HEK293 (cell line): ENCODE results near the gene ABCB9.

Experiments used
- CTCF ChIA-PET: fragments of 350-600 bp; formaldehyde crosslinking; extraction: SDS; loops from one replicate; lab custom pipeline; 2021; ENCODE audit warnings: antibody characterized with exemption; lab: Yijun Ruan, JAX
- POLR2A ChIA-PET: fragments of 300-600 bp; formaldehyde crosslinking; extraction: SDS; loops from one replicate; lab custom pipeline; 2020; ENCODE audit warnings: antibody characterized with exemption, inconsistent platforms; lab: Yijun Ruan, JAX
- H3K27ac ChIP-seq: fragments of 200-500 bp; sonication (Bioruptor generic); 2 replicates; pipeline ENCODE4 v1.5.1; 2014; ENCODE audit warnings: low read depth, low read length, control low read depth, inconsistent platforms; ENCODE audit errors: extremely low read depth
- H3K36me3 ChIP-seq, 2 experiments: fragments of 200-500 bp in 1 of 2; sonication (Bioruptor generic) in 1 of 2; 1 replicate in 1 of 2; 2 replicates in 1 of 2; pipeline ENCODE4 v1.5.1; 2014 to 2017; ENCODE audit warnings: inconsistent platforms in 2 of 2, low read length in 2 of 2; ENCODE audit not compliant: control insufficient read depth in 2 of 2, insufficient read depth in 1 of 2
- H3K4me1 ChIP-seq: fragments of 200-500 bp; sonication (Bioruptor generic); 2 replicates; pipeline ENCODE4 v1.5.1; 2014; ENCODE audit warnings: mild to moderate bottlenecking, low read length, inconsistent platforms; ENCODE audit not compliant: control insufficient read depth, insufficient read depth
- H3K4me3 ChIP-seq: 2 replicates; pipeline ENCODE4 v1.5.1; 2011; ENCODE audit warnings: low read depth, mild to moderate bottlenecking, control low read depth, low read length, moderate library complexity
- H3K9me3 ChIP-seq: fragments of 200-500 bp; sonication (Bioruptor generic); 2 replicates; pipeline ENCODE4 v1.5.1; 2014; ENCODE audit warnings: low read depth, low read length, inconsistent platforms; ENCODE audit not compliant: control insufficient read depth, insufficient read depth
- GLIS2 ChIP-seq: fragments of 450-650 bp; formaldehyde crosslinking; IDR thresholded peaks from 2 replicates; pipeline ENCODE4 v1.5.1; 2016; ENCODE audit warnings: missing biosample characterization, missing genetic modification characterization
- PRDM1 ChIP-seq: fragments of 450-650 bp; formaldehyde crosslinking; IDR thresholded peaks from 2 replicates; pipeline ENCODE4; 2016; ENCODE audit warnings: missing biosample characterization, missing genetic modification characterization
- RBAK ChIP-seq: fragments of 450-650 bp; formaldehyde crosslinking; IDR thresholded peaks from 2 replicates; pipeline ENCODE4 v1.5.1; 2016; ENCODE audit warnings: missing biosample characterization, missing genetic modification characterization
- SCRT2 ChIP-seq: fragments of 450-650 bp; formaldehyde crosslinking; IDR thresholded peaks from 2 replicates; pipeline ENCODE4 v1.5.1; 2016; ENCODE audit warnings: missing biosample characterization, missing genetic modification characterization
- ZBTB7A ChIP-seq: fragments of 450-650 bp; formaldehyde crosslinking; IDR thresholded peaks from 2 replicates; pipeline ENCODE4 v1.5.1; 2016; ENCODE audit warnings: low read depth, missing biosample characterization, missing genetic modification characterization
- ZFP69B ChIP-seq: fragments of 450-650 bp; formaldehyde crosslinking; IDR thresholded peaks from 2 replicates; pipeline ENCODE4 v1.5.1; 2016; ENCODE audit warnings: missing biosample characterization, missing genetic modification characterization
- ZNF121 ChIP-seq: fragments of 450-650 bp; formaldehyde crosslinking; IDR thresholded peaks from 2 replicates; pipeline ENCODE4 v1.5.1; 2016; ENCODE audit warnings: missing biosample characterization, missing genetic modification characterization
- ZNF157 ChIP-seq: fragments of 450-650 bp; formaldehyde crosslinking; IDR thresholded peaks from 2 replicates; pipeline ENCODE4 v1.5.1; 2016; ENCODE audit warnings: missing biosample characterization, missing genetic modification characterization
- ZNF211 ChIP-seq: fragments of 450-650 bp; formaldehyde crosslinking; IDR thresholded peaks from 2 replicates; pipeline ENCODE4 v1.5.1; 2016; ENCODE audit warnings: low read depth, missing biosample characterization, missing genetic modification characterization
- ZNF473 ChIP-seq: fragments of 450-650 bp; formaldehyde crosslinking; IDR thresholded peaks from 2 replicates; pipeline ENCODE4 v1.5.1; 2017; ENCODE audit warnings: missing biosample characterization, missing genetic modification characterization
- ZNF514 ChIP-seq: fragments of 450-650 bp; formaldehyde crosslinking; IDR thresholded peaks from 2 replicates; pipeline ENCODE4 v1.5.1; 2016; ENCODE audit warnings: missing biosample characterization, missing genetic modification characterization
- ZNF521 ChIP-seq: fragments of 450-650 bp; formaldehyde crosslinking; IDR thresholded peaks from 2 replicates; pipeline ENCODE4 v1.5.1; 2017; ENCODE audit warnings: missing biosample characterization, mild to moderate bottlenecking, missing genetic modification characterization
- ZNF600 ChIP-seq: fragments of 450-650 bp; formaldehyde crosslinking; IDR thresholded peaks from 2 replicates; pipeline ENCODE4 v1.5.1; 2016; ENCODE audit warnings: missing biosample characterization, missing genetic modification characterization
- ZNF624 ChIP-seq: fragments of 450-650 bp; formaldehyde crosslinking; IDR thresholded peaks from 2 replicates; pipeline ENCODE4 v1.5.1; 2017; ENCODE audit warnings: missing biosample characterization, missing genetic modification characterization
- ZNF701 ChIP-seq: fragments of 450-650 bp; formaldehyde crosslinking; IDR thresholded peaks from 2 replicates; pipeline ENCODE4 v1.5.1; 2016; ENCODE audit warnings: missing biosample characterization, missing genetic modification characterization
- ZNF791 ChIP-seq: fragments of 450-650 bp; formaldehyde crosslinking; IDR thresholded peaks from 2 replicates; pipeline ENCODE4 v1.5.1; 2016; ENCODE audit warnings: missing biosample characterization, missing genetic modification characterization
- ZNF830 ChIP-seq: fragments of 450-650 bp; IDR thresholded peaks from 2 replicates; pipeline ENCODE4 v1.5.0; 2018; ENCODE audit warnings: missing biosample characterization, missing genetic modification characterization, low read depth, mild to moderate bottlenecking, moderate library complexity
- TF ChIP-seq, protein P1 (sequence below): fragments of 450-650 bp; formaldehyde crosslinking; IDR thresholded peaks from 2 replicates; pipeline ENCODE4 v1.5.0; 2017; ENCODE audit warnings: missing biosample characterization, missing genetic modification characterization, borderline replicate concordance
- TF ChIP-seq, protein P2 (sequence below): fragments of 450-650 bp; formaldehyde crosslinking; IDR thresholded peaks from 2 replicates; pipeline ENCODE4 v1.5.1; 2016; ENCODE audit warnings: missing biosample characterization, missing genetic modification characterization
- TF ChIP-seq, protein P3 (sequence below): fragments of 450-650 bp; formaldehyde crosslinking; IDR thresholded peaks from 2 replicates; pipeline ENCODE4 v1.5.1; 2016; ENCODE audit warnings: missing biosample characterization, missing genetic modification characterization
- TF ChIP-seq, protein P4 (sequence below): fragments of 450-650 bp; formaldehyde crosslinking; IDR thresholded peaks from 2 replicates; pipeline ENCODE4; 2016; ENCODE audit warnings: missing biosample characterization, missing genetic modification characterization

The ABCB9 gene

DNA sequence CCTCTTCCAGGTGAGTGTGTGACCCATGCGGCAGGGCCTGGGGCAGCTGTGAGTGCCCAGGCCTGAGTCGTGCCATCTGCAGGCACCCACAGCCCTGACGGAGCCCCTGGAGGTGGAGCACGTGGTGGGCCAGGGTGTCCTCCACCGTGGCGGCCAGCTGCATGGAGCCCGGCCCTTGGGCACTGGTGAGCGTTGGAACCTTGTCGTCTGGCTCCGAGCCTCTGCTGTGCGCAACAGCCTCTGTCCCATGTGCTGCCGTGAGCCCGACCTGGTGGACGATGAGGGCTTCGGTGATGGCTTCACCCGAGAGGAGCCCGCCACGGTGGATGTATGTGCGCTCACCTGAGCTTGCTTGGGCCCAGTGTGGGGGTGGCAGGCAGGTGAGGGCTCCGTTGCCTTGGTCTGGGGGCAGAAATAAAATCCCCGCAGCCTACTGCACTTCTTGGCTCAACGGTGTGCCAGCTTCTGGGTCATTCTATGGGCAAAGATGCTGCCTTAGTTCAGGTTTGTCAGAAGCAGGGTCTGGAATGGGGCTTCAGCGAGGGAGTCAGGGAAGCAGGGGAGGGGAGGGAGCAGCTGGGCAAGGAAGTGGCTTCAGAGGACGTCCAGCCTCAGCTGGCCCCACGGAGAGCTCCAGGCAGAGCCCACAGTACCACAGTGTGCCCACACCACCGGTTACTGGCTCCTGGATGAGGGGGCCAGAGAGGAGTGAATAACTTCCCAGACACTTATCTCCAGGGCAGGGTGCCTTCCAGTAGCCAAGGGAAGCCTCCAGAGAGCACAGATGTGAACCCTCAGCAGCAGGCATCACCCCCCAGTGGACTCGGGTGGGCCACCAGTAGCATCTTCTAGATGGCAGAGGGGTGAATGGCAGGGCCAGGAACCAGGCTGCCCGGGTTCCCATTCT, 13.0 kb upstream of the ABCB9 start:
- Histone ChIP-seq H3K9me3 (no peaks in the 10 kb centered on the region), H3K4me1 (peaks cover 15% of the 10 kb centered on the region), H3K36me3 (peaks cover 0 to 48% of the 10 kb centered on the region in 2 experiments; a peak in 2 of 3 replicates), H3K4me3 (peak overlapping the region; percentile 53), H3K27ac (peak overlapping the region; percentile 87; the same call in 1 of the 2 replicates)
- POLR2A ChIA-PET, result interaction anchor here (0.5 to 1.4 kb wide), 5 partner anchors 10 to 254 kb away, joined by 3 to 10 read pairs (median 5); partner anchors contain the start of genes ABCB9, MPHOSPH9 and MTRFR
- TF ChIP-seq ZNF521 (tag by site-specific recombination), result no peak
- TF ChIP-seq ZNF600 (tag by site-specific recombination), result peak; percentile 79
- CTCF ChIA-PET, result interaction anchor here (0.7 kb wide), 1 partner anchor 263 kb away, joined by 3 read pairs; no protein-coding TSS in a partner anchor

DNA sequence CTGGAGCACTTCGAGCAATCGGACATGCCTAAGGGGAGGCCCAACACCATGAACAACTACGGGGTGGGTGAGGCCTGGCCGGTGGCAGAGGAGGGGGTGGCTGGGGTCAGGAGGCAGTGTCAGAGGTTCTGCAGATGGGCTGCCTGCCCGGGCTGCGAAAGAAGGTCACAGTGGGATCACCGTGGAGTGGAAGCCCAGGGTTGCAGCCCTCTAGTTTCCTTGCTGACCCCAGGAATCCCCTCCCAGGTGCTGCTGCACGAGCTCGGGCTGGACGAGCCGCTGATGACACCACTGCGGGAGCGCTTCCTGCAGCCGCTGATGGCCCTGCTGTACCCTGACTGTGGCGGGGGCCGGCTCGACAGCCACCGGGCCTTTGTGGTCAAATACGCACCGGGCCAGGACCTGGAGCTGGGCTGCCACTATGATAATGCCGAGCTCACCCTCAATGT, 12.3 kb upstream of the ABCB9 start:
- TF ChIP-seq ZNF121 (no peak), ZNF211 (no peak), ZNF157 (tag by site-specific recombination) (no peak), GLIS2 (tag by site-specific recombination) (no peak), ZNF624 (tag by site-specific recombination) (no peak), ZBTB7A (tag by site-specific recombination) (no peak), ZNF791 (tag by site-specific recombination) (no peak), SCRT2 (tag by site-specific recombination) (no peak), ZNF473 (tag by site-specific recombination) (no peak), RBAK (tag by site-specific recombination) (no peak), PRDM1 (tag by site-specific recombination) (no peak), ZFP69B (no peak), ZNF701 (tag by site-specific recombination) (no peak), ZNF514 (no peak), ZNF830 (no peak)
- TF ChIP-seq, protein P1, sequence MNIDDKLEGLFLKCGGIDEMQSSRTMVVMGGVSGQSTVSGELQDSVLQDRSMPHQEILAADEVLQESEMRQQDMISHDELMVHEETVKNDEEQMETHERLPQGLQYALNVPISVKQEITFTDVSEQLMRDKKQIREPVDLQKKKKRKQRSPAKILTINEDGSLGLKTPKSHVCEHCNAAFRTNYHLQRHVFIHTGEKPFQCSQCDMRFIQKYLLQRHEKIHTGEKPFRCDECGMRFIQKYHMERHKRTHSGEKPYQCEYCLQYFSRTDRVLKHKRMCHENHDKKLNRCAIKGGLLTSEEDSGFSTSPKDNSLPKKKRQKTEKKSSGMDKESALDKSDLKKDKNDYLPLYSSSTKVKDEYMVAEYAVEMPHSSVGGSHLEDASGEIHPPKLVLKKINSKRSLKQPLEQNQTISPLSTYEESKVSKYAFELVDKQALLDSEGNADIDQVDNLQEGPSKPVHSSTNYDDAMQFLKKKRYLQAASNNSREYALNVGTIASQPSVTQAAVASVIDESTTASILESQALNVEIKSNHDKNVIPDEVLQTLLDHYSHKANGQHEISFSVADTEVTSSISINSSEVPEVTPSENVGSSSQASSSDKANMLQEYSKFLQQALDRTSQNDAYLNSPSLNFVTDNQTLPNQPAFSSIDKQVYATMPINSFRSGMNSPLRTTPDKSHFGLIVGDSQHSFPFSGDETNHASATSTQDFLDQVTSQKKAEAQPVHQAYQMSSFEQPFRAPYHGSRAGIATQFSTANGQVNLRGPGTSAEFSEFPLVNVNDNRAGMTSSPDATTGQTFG, result no peak
- TF ChIP-seq, protein P2, sequence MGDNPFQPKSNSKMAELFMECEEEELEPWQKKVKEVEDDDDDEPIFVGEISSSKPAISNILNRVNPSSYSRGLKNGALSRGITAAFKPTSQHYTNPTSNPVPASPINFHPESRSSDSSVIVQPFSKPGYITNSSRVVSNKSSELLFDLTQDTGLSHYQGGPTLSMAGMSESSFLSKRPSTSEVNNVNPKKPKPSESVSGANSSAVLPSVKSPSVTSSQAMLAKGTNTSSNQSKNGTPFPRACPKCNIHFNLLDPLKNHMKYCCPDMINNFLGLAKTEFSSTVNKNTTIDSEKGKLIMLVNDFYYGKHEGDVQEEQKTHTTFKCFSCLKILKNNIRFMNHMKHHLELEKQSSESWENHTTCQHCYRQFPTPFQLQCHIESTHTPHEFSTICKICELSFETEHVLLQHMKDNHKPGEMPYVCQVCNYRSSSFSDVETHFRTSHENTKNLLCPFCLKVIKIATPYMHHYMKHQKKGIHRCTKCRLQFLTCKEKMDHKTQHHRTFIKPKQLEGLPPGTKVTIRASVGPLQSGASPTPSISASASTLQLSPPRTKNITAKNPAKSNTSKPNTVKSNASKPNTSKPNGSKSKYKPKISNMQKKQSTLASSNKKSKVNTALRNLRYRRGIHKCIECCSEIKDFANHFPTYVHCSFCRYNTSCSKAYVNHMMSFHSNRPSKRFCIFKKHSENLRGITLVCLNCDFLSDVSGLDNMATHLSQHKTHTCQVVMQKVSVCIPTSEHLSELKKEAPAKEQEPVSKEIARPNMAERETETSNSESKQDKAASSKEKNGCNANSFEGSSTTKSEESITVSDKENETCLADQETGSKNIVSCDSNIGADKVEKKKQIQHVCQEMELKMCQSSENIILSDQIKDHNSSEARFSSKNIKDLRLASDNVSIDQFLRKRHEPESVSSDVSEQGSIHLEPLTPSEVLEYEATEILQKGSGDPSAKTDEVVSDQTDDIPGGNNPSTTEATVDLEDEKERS (tag by site-specific recombination), result no peak
- TF ChIP-seq, protein P3, sequence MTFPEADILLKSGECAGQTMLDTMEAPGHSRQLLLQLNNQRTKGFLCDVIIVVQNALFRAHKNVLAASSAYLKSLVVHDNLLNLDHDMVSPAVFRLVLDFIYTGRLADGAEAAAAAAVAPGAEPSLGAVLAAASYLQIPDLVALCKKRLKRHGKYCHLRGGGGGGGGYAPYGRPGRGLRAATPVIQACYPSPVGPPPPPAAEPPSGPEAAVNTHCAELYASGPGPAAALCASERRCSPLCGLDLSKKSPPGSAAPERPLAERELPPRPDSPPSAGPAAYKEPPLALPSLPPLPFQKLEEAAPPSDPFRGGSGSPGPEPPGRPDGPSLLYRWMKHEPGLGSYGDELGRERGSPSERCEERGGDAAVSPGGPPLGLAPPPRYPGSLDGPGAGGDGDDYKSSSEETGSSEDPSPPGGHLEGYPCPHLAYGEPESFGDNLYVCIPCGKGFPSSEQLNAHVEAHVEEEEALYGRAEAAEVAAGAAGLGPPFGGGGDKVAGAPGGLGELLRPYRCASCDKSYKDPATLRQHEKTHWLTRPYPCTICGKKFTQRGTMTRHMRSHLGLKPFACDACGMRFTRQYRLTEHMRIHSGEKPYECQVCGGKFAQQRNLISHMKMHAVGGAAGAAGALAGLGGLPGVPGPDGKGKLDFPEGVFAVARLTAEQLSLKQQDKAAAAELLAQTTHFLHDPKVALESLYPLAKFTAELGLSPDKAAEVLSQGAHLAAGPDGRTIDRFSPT, result no peak
- TF ChIP-seq, protein P4, sequence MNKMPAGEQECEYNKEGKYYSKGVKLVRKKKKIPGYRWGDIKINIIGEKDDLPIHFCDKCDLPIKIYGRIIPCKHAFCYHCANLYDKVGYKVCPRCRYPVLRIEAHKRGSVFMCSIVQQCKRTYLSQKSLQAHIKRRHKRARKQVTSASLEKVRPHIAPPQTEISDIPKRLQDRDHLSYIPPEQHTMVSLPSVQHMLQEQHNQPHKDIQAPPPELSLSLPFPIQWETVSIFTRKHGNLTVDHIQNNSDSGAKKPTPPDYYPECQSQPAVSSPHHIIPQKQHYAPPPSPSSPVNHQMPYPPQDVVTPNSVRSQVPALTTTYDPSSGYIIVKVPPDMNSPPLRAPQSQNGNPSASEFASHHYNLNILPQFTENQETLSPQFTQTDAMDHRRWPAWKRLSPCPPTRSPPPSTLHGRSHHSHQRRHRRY (tag by site-specific recombination), result no peak
- Histone ChIP-seq H3K27ac (no peak overlapping the region), H3K4me3 (no peak overlapping the region), H3K4me1 (peaks cover 15% of the 10 kb centered on the region), H3K9me3 (no peaks in the 10 kb centered on the region), H3K36me3 (peaks cover 0 to 48% of the 10 kb centered on the region in 2 experiments; a peak in 2 of 3 replicates)
- ChIA-PET POLR2A (interaction anchor here (1.0 kb wide), 1 partner anchor 255 kb away, joined by 3 read pairs; the partner anchor contains the start of genes MPHOSPH9 and MTRFR), CTCF (no interaction called here)
